Stimulated activated effector memory CD8-positive, alpha-beta T cell treated with anti-CD3 and anti-CD28 coated beads, Interleukin-12 subunit alpha, Interleukin-12 subunit beta, amount 100 ng/mL, for 72 hours (primary cell): Measurements from ENCODE around the gene B3GNT9.

Experiments
- ATAC-seq: fragments of 150-1000 bp; cut with Tn5 transposase; 2 replicates; pipeline ENCODE4 v1.10.0; 2021
- DNase-seq, 2 donors: peaks; one replicate each; pipeline ENCODE4 v3.0.0; 2021 to 2022; ENCODE audit warnings: low spot score in 2 of 2
- H3K27ac Mint-ChIP-seq: one replicate; pipeline ENCODE4 v1.8.0; 2022; ENCODE audit warnings: mild to moderate bottlenecking, mixed read lengths
- H3K36me3 Mint-ChIP-seq: one replicate; pipeline ENCODE4 v1.8.0; 2022; ENCODE audit warnings: mild to moderate bottlenecking, mixed read lengths
- H3K4me1 Mint-ChIP-seq: one replicate; pipeline ENCODE4 v1.8.0; 2022; ENCODE audit warnings: mixed read lengths
- H3K4me3 Mint-ChIP-seq: one replicate; pipeline ENCODE4 v1.8.0; 2022; ENCODE audit warnings: mild to moderate bottlenecking, mixed read lengths
- H3K9me3 Mint-ChIP-seq: one replicate; pipeline ENCODE4 v1.8.0; 2022; ENCODE audit warnings: mixed read lengths

Gene B3GNT9

DNA sequence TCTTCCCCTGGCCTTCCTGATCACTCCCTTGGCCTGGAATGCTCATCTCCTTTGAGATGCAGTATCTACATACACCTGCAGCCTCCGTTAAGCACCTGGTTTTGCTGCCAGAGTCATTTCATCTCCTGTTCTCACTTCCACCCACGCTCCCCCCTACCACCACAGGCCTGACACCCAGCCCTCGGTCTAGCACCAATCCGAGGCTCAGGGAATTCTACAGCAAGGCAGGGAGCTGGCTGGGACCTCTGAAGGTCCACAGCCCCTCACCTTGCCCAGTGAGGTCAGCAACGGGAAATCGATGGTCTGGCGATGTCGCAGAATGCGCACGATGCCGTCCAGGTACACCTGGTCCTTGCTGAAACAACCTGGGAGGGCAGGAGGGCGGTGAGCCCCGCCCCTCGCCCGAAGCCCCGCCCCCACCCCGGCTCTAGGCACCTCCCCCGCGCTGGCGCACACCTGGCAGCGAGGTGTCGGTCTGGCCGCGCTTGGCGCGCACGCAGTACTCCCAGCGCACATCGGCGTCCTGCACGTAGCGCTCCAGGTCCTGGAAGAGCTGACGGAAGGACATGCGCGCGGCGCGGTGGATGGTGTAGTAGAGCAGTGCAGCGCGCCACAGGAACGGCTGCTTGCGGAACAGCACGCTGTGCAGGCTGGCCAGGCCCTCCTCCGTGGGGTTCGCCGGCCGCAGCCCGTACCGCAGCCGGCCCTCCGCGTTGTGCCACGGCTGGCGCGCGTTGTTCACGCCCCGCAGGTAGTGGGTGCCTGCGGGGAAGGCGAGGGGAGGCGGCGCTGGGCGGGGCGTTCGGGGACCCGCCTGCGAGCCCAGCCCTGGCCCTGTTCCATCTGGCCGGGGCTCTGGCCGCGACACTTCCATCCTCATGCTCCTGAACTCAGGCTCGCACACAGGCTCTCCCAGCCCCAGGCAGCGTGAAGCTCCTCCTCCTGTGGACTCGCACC is 27.2 kb upstream of the B3GNT9 start:
- DNase-seq: no peak
- Mint-ChIP-seq H3K36me3 (peaks cover 67% of the 10 kb centered on the region), H3K4me3 (peak overlapping the region; percentile 95), H3K9me3 (no peaks in the 10 kb centered on the region), H3K27ac (peak overlapping the region; percentile 24), H3K4me1 (peaks cover 62% of the 10 kb centered on the region)
- ATAC-seq: peak; percentile 59

DNA sequence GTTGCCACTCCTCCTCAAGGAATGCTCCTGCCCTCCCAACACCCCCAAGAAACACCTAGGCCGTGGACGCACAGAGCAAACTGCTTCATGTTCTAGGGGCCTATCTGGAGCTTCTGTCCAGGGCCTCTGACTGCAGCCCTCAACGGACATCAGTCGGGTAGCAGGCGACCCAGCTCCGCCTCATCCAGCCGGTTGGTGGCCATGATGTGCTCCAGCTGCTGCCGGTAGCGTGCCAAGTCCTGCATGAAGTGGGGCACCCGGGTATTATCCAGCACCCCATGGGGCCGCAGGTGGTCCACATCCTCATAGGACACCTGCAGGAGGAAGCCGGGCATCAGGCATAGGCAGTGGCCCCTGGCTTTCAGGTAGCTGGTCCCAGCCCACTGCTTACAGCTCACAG is 25.9 kb upstream of the B3GNT9 start:
- H3K27ac Mint-ChIP-seq: no peak overlapping the region
- H3K36me3 Mint-ChIP-seq: peaks cover 73% of the 10 kb centered on the region
- no peaks in the 10 kb centered on the region for H3K9me3 Mint-ChIP-seq
- peak overlapping the region; percentile 95 for H3K4me3 Mint-ChIP-seq
- DNase-seq: no peak
- H3K4me1 Mint-ChIP-seq: peaks cover 71% of the 10 kb centered on the region
- no peak for ATAC-seq

DNA sequence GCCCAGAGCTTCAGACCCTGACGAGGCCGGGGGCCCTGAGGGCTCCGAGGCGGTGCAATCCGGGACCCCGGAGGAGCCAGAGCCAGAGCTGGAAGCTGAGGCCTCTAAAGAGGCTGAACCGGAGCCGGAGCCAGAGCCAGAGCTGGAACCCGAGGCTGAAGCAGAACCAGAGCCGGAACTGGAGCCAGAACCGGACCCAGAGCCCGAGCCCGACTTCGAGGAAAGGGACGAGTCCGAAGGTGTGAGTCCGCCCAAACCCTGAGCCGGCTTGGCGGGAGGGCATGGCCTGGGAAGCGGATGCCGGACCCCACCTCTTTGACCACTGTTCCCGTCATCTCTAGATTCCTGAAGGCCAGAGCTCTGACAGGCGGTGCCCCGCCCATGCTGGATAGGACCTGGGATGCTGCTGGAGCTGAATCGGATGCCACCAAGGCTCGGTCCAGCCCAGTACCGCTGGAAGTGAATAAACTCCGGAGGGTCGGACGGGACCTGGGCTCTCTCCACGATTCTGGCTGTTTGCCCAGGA is 24.0 kb upstream of the B3GNT9 start:
- DNase-seq: peak in 1 of 2 donors; percentile 39
- H3K4me1 Mint-ChIP-seq: peaks cover 87% of the 10 kb centered on the region
- no peak for ATAC-seq
- H3K36me3 Mint-ChIP-seq: peaks cover 85% of the 10 kb centered on the region
- no peaks in the 10 kb centered on the region for H3K9me3 Mint-ChIP-seq
- H3K4me3 Mint-ChIP-seq: peak overlapping the region; percentile 95
- peak overlapping the region; percentile 93 for H3K27ac Mint-ChIP-seq

DNA sequence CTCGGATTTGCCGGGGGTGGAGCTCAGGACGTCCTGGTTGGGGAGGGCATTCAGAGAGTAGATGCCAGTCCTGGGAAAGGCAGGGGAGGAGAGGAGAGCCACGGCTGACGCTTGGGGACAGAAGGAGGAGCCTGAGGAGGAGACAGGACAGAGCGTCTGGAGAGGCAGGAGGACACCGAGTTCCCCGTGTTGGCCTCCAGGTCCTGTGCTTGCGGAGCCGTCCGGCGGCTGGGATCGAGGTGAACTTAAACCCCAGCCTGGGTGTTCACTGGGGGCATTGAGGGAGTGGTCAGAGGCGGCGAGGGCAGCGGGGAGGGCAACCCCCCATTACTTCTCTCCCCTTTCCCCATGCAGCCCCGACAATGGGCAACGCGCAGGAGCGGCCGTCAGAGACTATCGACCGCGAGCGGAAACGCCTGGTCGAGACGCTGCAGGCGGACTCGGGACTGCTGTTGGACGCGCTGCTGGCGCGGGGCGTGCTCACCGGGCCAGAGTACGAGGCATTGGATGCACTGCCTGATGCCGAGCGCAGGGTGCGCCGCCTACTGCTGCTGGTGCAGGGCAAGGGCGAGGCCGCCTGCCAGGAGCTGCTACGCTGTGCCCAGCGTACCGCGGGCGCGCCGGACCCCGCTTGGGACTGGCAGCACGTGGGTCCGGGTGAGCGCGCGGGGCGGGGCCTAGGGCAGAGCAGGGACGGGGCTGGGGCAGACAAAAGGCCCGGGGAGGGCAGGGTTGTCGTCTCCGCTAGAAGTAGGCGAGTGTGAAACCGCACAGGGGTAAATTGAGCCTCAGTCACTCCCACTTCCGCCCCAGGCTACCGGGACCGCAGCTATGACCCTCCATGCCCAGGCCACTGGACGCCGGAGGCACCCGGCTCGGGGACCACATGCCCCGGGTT is 23.3 kb upstream of the B3GNT9 start:
- Mint-ChIP-seq H3K9me3 (no peaks in the 10 kb centered on the region), H3K27ac (peak overlapping the region; percentile 93), H3K4me1 (peaks cover 88% of the 10 kb centered on the region), H3K4me3 (peak overlapping the region; percentile 95), H3K36me3 (peaks cover 87% of the 10 kb centered on the region)
- peak; percentile 58 to 80 for DNase-seq
- ATAC-seq: peak; percentile 68

DNA sequence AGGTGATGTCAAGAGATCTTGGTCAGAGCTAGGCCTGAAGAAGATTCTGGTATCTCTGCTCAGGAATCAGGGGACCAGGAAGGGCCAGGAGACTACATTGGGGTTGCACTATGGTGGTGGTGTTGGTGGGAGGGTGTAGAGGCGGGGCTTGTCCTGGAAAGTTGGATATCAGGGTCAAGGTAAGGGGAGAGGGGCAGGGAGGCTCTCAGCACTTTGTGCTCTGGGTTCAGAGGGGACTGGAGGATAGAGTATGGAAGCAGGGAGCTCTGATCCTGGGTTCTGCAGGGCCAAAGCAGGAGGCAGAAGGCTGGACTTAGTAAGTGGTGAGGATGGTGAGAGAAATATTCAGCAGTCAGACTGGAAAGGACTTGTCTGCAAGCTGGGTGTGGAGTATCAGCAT is 22.5 kb upstream of the B3GNT9 start:
- H3K4me1 Mint-ChIP-seq: peaks cover 88% of the 10 kb centered on the region
- peaks cover 87% of the 10 kb centered on the region for H3K36me3 Mint-ChIP-seq
- no peak for ATAC-seq
- H3K27ac Mint-ChIP-seq: peak overlapping the region; percentile 93
- DNase-seq: no peak
- H3K9me3 Mint-ChIP-seq: no peaks in the 10 kb centered on the region
- H3K4me3 Mint-ChIP-seq: peak overlapping the region; percentile 95

DNA sequence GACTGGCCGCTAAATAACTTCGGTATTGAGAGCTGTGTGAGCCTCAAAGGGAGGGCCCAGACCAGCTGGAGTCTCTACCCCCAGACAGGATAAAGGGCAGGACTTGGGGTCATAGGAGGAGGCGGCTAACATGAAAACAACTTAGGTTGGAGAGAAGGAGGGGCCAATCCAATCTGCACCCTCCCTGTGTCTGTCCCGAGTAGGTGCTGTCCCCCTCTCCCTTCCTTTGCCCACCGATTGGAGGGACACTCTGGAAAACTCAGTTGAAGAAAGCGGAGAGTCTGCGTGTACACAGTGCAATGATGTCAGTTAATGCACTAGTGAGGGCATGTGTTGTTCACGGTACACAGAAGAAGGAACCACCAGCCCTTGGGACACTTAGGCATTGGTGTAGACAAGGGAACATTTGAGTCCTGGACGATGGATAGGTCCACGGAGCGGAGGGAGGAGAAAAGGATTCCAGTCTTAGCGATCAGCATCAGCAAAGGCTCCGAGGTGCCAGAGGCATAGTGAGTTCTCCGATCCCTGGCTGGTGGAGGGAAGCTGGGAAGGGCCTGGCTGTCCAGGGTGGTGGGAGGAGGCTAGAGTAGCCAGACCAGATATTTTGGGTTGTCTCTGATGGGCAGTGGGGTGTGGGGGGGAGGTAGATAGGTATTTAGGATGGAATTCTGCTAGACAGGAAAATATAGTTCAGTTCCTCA is 20.3 kb upstream of the B3GNT9 start:
- no peaks in the 10 kb centered on the region for H3K9me3 Mint-ChIP-seq
- peaks cover 88% of the 10 kb centered on the region for H3K36me3 Mint-ChIP-seq
- DNase-seq: no peak
- peaks cover 84% of the 10 kb centered on the region for H3K4me1 Mint-ChIP-seq
- peak; percentile 26 for ATAC-seq
- peak overlapping the region; percentile 95 for H3K4me3 Mint-ChIP-seq
- peak overlapping the region; percentile 77 for H3K27ac Mint-ChIP-seq

DNA sequence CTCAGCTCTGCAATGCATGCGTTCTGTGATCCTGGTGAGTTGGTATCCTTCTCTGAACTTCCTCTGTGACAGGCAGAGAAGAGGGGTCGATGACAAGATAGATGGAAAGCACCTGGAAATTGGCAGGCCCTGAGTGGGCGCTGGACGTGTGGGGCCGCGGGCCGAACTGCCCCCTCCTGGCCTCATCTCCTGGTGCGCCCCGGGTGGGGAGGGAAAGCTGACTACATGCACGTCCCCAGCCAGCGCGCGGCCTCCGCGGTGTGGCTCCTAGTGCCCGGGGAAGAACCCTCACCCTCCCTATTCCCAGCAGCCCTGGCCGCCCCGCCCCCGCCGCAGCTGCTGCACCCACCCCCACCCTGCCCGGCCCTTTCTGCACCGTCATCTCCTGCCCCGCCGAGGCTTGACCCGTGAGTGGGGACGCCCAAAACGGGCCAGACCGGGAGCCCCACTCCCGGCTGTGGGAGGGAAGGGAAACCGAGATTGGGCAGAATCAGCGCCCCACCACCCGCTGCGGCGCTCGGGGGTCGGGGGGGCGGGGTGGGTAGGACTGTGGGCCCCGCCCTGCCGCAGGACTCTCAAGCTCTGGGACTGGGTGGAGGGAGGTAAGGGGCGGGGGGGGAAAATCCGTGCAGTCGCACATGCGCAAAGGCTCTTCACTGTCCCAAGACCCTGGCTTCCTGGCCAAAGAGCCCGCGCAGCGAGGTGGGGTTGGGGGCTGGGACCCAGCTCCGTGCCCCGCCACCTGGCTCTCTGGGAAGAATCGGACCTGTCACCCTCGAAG is 19.6 kb upstream of the B3GNT9 start, which contains the start of gene NOL3:
Gene NOL3, plus strand, starts transcription at position 371 of the 781 bp plus-strand sequence.
- DNase-seq (peak; percentile 55 to 74), ATAC-seq (peak; percentile 66)
- Mint-ChIP-seq H3K36me3 (peaks cover 84% of the 10 kb centered on the region), H3K4me3 (peak within 1 kb of the TSS; percentile 95), H3K27ac (peak within 1 kb of the TSS; percentile 77), H3K4me1 (peaks cover 81% of the 10 kb centered on the region), H3K9me3 (no peaks in the 10 kb centered on the region)

DNA sequence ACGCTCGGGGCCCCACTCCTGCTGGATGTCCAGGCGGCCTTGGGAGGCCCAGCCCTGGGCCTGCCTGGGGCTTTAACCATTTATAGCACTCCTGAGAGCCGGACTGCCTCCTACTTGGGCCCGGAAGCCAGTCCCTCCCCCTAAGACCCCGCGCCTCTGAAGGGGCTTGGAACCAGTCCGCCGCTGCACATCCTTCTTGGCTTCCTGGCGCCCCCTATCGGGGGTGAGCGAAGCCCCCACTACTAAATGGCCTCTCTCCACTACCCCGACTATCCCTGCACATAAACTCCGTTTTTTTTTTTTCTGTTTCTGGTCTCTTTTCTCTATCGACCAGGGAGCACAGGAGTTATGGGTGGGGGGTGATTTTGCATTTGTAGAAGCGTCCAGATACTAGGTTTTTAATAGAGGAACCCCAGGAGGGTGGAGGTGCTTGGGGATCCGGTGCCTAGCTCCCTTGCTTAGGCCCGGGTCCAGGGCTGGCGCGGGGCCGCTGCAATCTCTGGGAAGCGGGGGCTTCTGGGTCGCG is 18.9 kb upstream of the B3GNT9 start:
- ATAC-seq: no peak
- DNase-seq: peak in 1 of 2 donors; percentile 72
- no peaks in the 10 kb centered on the region for H3K9me3 Mint-ChIP-seq

DNA sequence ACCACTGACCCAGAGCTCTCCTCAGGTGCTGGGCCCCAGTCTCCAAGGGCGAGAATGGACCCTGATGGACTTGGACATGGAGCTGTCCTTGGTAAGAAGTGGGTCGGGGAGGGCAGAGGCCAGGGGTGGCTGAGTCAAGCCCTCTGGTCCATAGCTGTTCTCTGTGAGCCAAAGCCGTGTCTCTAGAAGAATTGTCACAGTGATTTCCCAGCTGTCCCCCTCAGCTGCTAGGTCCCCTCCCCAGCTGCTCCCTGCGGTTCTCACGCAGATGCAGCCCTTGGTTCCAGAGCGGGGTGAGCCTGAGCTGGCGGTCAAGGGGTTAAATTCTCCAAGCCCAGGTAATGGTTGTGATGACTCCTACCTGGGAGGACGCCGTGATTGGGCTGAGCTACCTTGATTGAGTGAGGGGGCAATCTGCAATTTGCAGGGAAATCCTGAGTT is 18.2 kb upstream of the B3GNT9 start:
- H3K4me1 Mint-ChIP-seq: peaks cover 80% of the 10 kb centered on the region
- peak overlapping the region; percentile 95 for H3K4me3 Mint-ChIP-seq
- no peak for ATAC-seq
- H3K36me3 Mint-ChIP-seq: peaks cover 75% of the 10 kb centered on the region
- H3K27ac Mint-ChIP-seq: no peak overlapping the region
- DNase-seq: no peak
- no peaks in the 10 kb centered on the region for H3K9me3 Mint-ChIP-seq

More for the DNA sequence above, 18.9 kb upstream of the B3GNT9 start:
- peak overlapping the region; percentile 95 for H3K4me3 Mint-ChIP-seq
- H3K36me3 Mint-ChIP-seq: peaks cover 81% of the 10 kb centered on the region
- peaks cover 80% of the 10 kb centered on the region for H3K4me1 Mint-ChIP-seq
- peak overlapping the region; percentile 67 for H3K27ac Mint-ChIP-seq

DNA sequence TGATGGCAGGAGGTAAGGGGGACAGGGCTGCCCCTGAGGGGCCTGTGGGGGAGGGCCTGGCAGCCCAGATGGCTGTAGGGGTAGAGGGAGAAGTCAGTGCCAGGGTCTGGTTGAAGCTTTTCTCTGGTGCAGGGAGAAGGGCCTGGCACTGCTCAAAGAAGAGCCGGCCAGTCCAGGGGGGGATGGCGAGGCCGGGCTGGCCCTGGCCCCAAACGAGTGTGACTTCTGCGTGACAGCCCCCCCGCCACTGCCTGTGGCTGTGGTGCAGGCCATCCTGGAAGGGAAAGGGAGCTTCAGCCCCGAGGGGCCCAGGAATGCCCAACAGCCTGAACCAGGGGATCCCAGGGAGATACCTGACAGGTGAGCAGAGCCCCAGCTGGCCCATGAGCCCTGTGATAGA is 16.8 kb upstream of the B3GNT9 start:
- peak overlapping the region; percentile 95 for H3K4me3 Mint-ChIP-seq
- ATAC-seq: no peak
- H3K27ac Mint-ChIP-seq: peak overlapping the region; percentile 72
- H3K36me3 Mint-ChIP-seq: peaks cover 63% of the 10 kb centered on the region
- no peak for DNase-seq
- H3K4me1 Mint-ChIP-seq: peaks cover 74% of the 10 kb centered on the region
- H3K9me3 Mint-ChIP-seq: no peaks in the 10 kb centered on the region

DNA sequence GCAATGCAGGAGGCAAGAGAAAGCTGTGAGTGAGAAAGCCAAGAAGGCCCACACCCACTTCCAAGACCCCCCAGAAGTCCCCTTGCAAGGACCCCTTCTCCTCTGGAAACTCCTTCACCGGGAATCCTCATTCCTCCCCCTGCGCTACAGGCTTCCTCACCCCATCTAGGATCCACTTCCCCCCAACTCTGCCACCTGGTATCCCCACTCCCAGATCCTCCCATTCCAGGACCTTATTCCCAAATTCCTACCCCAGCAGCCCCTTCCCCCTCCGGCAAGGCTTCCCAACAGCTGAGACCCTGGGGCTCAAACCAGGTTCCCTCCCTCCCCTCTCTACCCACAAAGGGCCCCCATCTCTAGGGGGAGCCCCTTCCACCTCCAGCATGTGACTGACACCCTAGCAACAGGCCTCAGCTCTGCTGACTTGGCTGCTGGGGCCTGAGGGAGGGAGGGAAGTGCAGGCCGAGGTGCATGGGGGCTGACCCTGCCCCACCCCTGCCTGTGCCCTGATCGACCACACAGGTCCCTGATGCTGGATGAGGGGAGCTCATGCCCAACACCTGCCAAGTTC is 15.9 kb upstream of the B3GNT9 start:
- Mint-ChIP-seq H3K36me3 (peaks cover 62% of the 10 kb centered on the region), H3K27ac (peak overlapping the region; percentile 72), H3K4me3 (peak overlapping the region; percentile 95), H3K9me3 (no peaks in the 10 kb centered on the region), H3K4me1 (peaks cover 76% of the 10 kb centered on the region)
- DNase-seq (no peak), ATAC-seq (no peak)

DNA sequence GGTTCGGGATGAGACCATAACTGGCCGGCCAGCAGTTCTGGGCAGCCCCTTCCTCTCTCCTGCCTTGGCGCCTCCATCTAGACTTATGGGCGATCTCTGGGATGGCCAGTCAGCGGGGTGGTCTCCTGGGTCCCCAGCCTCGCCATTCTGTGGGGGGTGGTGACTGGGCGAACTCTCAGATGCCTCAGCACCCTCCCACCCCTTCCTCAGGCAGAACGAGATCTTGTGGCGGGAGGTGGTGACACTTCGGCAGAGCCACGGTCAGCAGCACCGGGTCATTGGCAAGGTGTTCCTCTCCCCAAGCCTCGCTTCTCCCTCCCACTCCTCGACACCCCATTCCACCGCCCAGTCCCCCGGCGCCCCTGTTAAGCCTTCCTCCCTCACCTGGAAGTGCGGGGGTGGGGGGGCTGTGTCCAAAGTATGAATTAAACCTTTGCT is 15.3 kb upstream of the B3GNT9 start:
- H3K36me3 Mint-ChIP-seq: peaks cover 62% of the 10 kb centered on the region
- peaks cover 74% of the 10 kb centered on the region for H3K4me1 Mint-ChIP-seq
- H3K4me3 Mint-ChIP-seq: peak overlapping the region; percentile 95
- ATAC-seq (no peak), DNase-seq (no peak)
- peak overlapping the region; percentile 72 for H3K27ac Mint-ChIP-seq
- no peaks in the 10 kb centered on the region for H3K9me3 Mint-ChIP-seq
